ENCODE data around the gene CHTOP.
"Not testable (repeated sequence)": the region's sequence is repeated elsewhere in the genome, so short reads cannot be mapped to it uniquely, and the experiment has no call there.

Gene CHTOP

DNA sequence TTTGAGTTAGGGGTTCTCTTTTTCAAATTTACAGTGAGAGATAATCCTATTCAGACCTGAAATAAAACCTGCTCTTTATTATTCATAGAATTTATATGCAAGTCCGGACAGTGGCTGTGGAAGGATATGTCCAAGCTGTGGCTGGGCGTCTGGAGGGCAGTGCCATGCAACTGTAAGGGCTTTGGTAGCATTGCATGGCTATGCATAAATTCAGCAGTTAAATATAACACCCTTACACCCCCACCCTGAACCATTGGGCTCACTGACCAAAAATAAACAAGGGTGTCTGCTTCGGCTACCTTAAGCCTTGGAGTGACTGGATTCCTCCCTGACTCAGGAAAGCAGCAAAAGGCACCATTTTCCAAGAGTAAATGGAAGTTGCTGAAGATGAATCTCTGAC is 5.4 kb downstream of the CHTOP start:
- Histone ChIP-seq H3K27me3 (replicated peaks in 2 of 5; ENCODE audit: control insufficient read depth in 4 of 5, insufficient read depth in 5 of 5, low read length in 4 of 5) (no peaks in the 10 kb centered on the region), H3K27ac (ENCODE audit: insufficient read depth in 1 of 2, low read depth in 1 of 2, low read length in 2 of 2, poor library complexity in 1 of 2, severe bottlenecking in 2 of 2) (no peak overlapping the region), H3K4me3 (ENCODE audit: control insufficient read depth in 1 of 7, extremely low read depth in 1 of 7, insufficient read depth in 4 of 7, low read depth in 2 of 7, low read length in 6 of 7) (no peak overlapping the region), H3K9me3 (ENCODE audit: control extremely low read depth in 1 of 5, control insufficient read depth in 4 of 5, insufficient read depth in 2 of 5, low read depth in 1 of 5, low read length in 4 of 5) (no peaks in the 10 kb centered on the region), H3K36me3 (ENCODE audit: control insufficient read depth in 4 of 4, insufficient read depth in 4 of 4, low read length in 3 of 4) (peaks cover 28 to 83% (median 61%) of the 10 kb centered on the region in 4 experiments), H3K4me1 (ENCODE audit: control extremely low read depth in 1 of 4, control insufficient read depth in 4 of 4, insufficient read depth in 4 of 4, low read length in 3 of 4) (peaks cover 0 to 13% (median 10%) of the 10 kb centered on the region in 4 experiments)
- DNase-seq, result no peak
- CTCF ChIA-PET, result interaction anchor here (0.7 to 1.1 kb wide), 3 partner anchors 13 to 99 kb away, joined by 3 read pairs; partner anchors contain the start of gene S100A5
- WGBS (ENCODE audit: insufficient coverage), result 100% methylated on average over 2 of the region's 3 CpGs
- POLR2A ChIA-PET, result interaction anchor here (0.7 to 1.0 kb wide), 2 partner anchors 23 to 376 kb away, joined by 3 read pairs; no protein-coding TSS in a partner anchor

DNA sequence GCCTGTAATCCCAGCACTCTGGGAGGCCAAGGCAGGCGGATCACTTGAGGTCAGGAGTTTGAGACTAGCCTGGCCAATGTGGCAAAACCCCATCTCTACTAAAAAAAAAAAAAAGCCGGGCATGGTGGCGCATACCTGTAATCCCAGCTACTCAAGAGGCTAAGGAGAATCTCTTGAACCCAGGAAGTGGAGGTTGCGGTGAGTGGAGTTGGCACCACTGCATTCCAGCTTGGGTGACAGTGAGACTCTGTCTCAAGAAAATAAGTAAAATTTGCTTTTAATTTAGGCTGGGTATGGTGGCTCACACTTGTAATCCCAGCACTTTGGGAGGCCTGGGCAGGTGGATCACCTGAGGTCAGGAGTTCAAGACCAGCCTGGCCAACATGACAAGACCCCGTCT is 6.3 kb downstream of the CHTOP start:
- ChIA-PET CTCF (interaction anchor here (0.7 to 1.5 kb wide), 4 partner anchors 12 to 100 kb away, joined by 3 read pairs; partner anchors contain the start of gene S100A5), POLR2A (interaction anchor here (1.2 kb wide), 1 partner anchor 18 kb away, joined by 3 read pairs; the partner anchor contains the start of gene SNAPIN)
- WGBS (ENCODE audit: insufficient coverage), result 96% methylated on average over 2 of the region's 5 CpGs
- DNase-seq; H3K4me1 ChIP-seq (ENCODE audit: control extremely low read depth in 1 of 4, control insufficient read depth in 4 of 4, insufficient read depth in 4 of 4, low read length in 3 of 4); H3K9me3 ChIP-seq (ENCODE audit: control extremely low read depth in 1 of 5, control insufficient read depth in 4 of 5, insufficient read depth in 2 of 5, low read depth in 1 of 5, low read length in 4 of 5); H3K27me3 ChIP-seq (replicated peaks in 2 of 5; ENCODE audit: control insufficient read depth in 4 of 5, insufficient read depth in 5 of 5, low read length in 4 of 5); H3K27ac ChIP-seq (ENCODE audit: insufficient read depth in 1 of 2, low read depth in 1 of 2, low read length in 2 of 2, poor library complexity in 1 of 2, severe bottlenecking in 2 of 2); H3K4me3 ChIP-seq (ENCODE audit: control insufficient read depth in 1 of 7, extremely low read depth in 1 of 7, insufficient read depth in 4 of 7, low read depth in 2 of 7, low read length in 6 of 7): not testable (repeated sequence)
- H3K36me3 ChIP-seq (ENCODE audit: control insufficient read depth in 4 of 4, insufficient read depth in 4 of 4, low read length in 3 of 4), result peaks cover 28 to 92% (median 69%) of the 10 kb centered on the region in 4 experiments

DNA sequence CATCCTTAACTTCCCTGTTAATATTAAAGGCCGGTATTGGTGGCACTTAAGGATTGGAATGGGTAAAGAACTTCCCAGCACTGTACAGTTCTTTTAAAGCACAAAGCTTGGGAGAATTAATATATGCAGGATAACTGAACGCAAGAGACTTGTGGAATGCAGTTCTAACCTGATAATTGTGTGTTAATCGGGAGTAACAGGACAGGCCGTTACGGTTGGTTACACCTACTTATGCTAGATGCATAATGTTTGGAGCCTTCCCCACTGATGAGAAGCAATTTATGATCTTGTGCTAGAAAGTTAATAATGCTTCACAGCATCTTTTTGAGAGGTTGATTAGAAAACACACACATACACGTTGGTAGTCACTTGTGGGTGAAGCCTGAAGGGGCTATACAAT is 7.0 kb downstream of the CHTOP start:
- Histone ChIP-seq H3K27ac (ENCODE audit: insufficient read depth in 1 of 2, low read depth in 1 of 2, low read length in 2 of 2, poor library complexity in 1 of 2, severe bottlenecking in 2 of 2) (no peak overlapping the region), H3K4me3 (ENCODE audit: control insufficient read depth in 1 of 7, extremely low read depth in 1 of 7, insufficient read depth in 4 of 7, low read depth in 2 of 7, low read length in 6 of 7) (no peak overlapping the region), H3K4me1 (ENCODE audit: control extremely low read depth in 1 of 4, control insufficient read depth in 4 of 4, insufficient read depth in 4 of 4, low read length in 3 of 4) (peaks cover 0 to 3% (median 1%) of the 10 kb centered on the region in 4 experiments), H3K9me3 (ENCODE audit: control extremely low read depth in 1 of 5, control insufficient read depth in 4 of 5, insufficient read depth in 2 of 5, low read depth in 1 of 5, low read length in 4 of 5) (no peaks in the 10 kb centered on the region), H3K27me3 (replicated peaks in 2 of 5; ENCODE audit: control insufficient read depth in 4 of 5, insufficient read depth in 5 of 5, low read length in 4 of 5) (no peaks in the 10 kb centered on the region), H3K36me3 (ENCODE audit: control insufficient read depth in 4 of 4, insufficient read depth in 4 of 4, low read length in 3 of 4) (peaks cover 30 to 98% (median 74%) of the 10 kb centered on the region in 4 experiments)
- DNase-seq, result no peak
- ChIA-PET CTCF (interaction anchor here (1.2 to 1.5 kb wide), 2 partner anchors 12 to 13 kb away, joined by 3 to 4 read pairs; partner anchors contain the start of genes S100A1 and S100A13), POLR2A (no interaction called here)
- WGBS (ENCODE audit: insufficient coverage), result 100% methylated on average over 2 of the region's 6 CpGs

DNA sequence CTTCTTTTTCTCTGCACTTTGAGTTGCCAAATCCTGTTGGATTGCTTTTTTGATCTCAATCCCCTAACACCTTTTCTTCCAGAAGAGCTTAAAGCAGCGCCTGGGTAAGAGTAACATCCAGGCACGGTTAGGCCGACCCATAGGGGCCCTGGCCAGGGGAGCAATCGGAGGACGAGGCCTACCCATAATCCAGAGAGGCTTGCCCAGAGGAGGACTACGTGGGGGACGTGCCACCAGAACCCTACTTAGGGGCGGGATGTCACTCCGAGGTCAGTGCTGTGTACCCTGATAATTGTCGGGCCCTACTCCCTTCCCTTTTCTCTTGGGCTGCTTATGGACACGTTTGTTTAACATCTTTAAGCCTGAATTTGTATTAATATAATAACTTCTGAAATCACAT is 8.3 kb downstream of the CHTOP start:
- H3K36me3 ChIP-seq (ENCODE audit: control insufficient read depth in 4 of 4, insufficient read depth in 4 of 4, low read length in 3 of 4), result peaks cover 20 to 98% (median 67%) of the 10 kb centered on the region in 4 experiments
- ChIA-PET POLR2A (no interaction called here), CTCF (interaction anchor here (1.6 kb wide), 1 partner anchor 34 kb away, joined by 8 read pairs; no protein-coding TSS in a partner anchor)
- 93% methylated on average over 6 of the region's 11 CpGs for WGBS (ENCODE audit: insufficient coverage)
- no peaks in the 10 kb centered on the region for H3K9me3 ChIP-seq (ENCODE audit: control extremely low read depth in 1 of 5, control insufficient read depth in 4 of 5, insufficient read depth in 2 of 5, low read depth in 1 of 5, low read length in 4 of 5)
- no peaks in the 10 kb centered on the region for H3K27me3 ChIP-seq (replicated peaks in 2 of 5; ENCODE audit: control insufficient read depth in 4 of 5, insufficient read depth in 5 of 5, low read length in 4 of 5)
- peak overlapping the region in 1 of 2 experiments; percentile 47 for H3K27ac ChIP-seq (ENCODE audit: insufficient read depth in 1 of 2, low read depth in 1 of 2, low read length in 2 of 2, poor library complexity in 1 of 2, severe bottlenecking in 2 of 2)
- no peak for DNase-seq
- H3K4me1 ChIP-seq (ENCODE audit: control extremely low read depth in 1 of 4, control insufficient read depth in 4 of 4, insufficient read depth in 4 of 4, low read length in 3 of 4), result no peaks in the 10 kb centered on the region
- H3K4me3 ChIP-seq (ENCODE audit: control insufficient read depth in 1 of 7, extremely low read depth in 1 of 7, insufficient read depth in 4 of 7, low read depth in 2 of 7, low read length in 6 of 7), result no peak overlapping the region

DNA sequence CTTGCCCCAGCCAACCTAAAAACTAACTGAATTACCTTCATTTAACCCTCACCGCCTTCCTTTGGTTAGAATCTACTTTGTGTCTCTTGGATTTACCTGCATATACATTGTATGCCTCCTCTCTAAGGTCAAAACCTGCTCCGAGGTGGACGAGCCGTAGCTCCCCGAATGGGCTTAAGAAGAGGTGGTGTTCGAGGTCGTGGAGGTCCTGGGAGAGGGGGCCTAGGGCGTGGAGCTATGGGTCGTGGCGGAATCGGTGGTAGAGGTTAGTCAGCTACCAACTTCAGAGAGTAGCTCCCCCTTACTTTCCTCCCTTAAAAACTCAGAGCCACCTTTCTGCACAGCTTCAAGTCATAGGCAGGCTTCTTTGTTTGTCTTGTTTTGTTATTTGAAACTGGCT is 9.2 kb downstream of the CHTOP start:
- H3K9me3 ChIP-seq (ENCODE audit: control extremely low read depth in 1 of 5, control insufficient read depth in 4 of 5, insufficient read depth in 2 of 5, low read depth in 1 of 5, low read length in 4 of 5), result no peaks in the 10 kb centered on the region
- CTCF ChIA-PET, result interaction anchor here (0.8 to 3.3 kb wide), 9 partner anchors 9 to 73 kb away, joined by 3 to 15 read pairs (median 4); partner anchors contain the start of genes CHTOP, S100A1 and S100A13
- no peak overlapping the region for H3K4me3 ChIP-seq (ENCODE audit: control insufficient read depth in 1 of 7, extremely low read depth in 1 of 7, insufficient read depth in 4 of 7, low read depth in 2 of 7, low read length in 6 of 7)
- peak overlapping the region in 1 of 2 experiments; percentile 19 for H3K27ac ChIP-seq (ENCODE audit: insufficient read depth in 1 of 2, low read depth in 1 of 2, low read length in 2 of 2, poor library complexity in 1 of 2, severe bottlenecking in 2 of 2)
- H3K36me3 ChIP-seq (ENCODE audit: control insufficient read depth in 4 of 4, insufficient read depth in 4 of 4, low read length in 3 of 4), result peaks cover 17 to 92% (median 62%) of the 10 kb centered on the region in 4 experiments
- DNase-seq, result no peak
- H3K27me3 ChIP-seq (replicated peaks in 2 of 5; ENCODE audit: control insufficient read depth in 4 of 5, insufficient read depth in 5 of 5, low read length in 4 of 5), result no peaks in the 10 kb centered on the region
- POLR2A ChIA-PET, result interaction anchor here (1.1 kb wide), 1 partner anchor 9 kb away, joined by 6 read pairs; the partner anchor contains the start of gene CHTOP
- no CpG with 5 or more reads among the region's 11 CpGs for WGBS (ENCODE audit: insufficient coverage)
- H3K4me1 ChIP-seq (ENCODE audit: control extremely low read depth in 1 of 4, control insufficient read depth in 4 of 4, insufficient read depth in 4 of 4, low read length in 3 of 4), result no peaks in the 10 kb centered on the region

DNA sequence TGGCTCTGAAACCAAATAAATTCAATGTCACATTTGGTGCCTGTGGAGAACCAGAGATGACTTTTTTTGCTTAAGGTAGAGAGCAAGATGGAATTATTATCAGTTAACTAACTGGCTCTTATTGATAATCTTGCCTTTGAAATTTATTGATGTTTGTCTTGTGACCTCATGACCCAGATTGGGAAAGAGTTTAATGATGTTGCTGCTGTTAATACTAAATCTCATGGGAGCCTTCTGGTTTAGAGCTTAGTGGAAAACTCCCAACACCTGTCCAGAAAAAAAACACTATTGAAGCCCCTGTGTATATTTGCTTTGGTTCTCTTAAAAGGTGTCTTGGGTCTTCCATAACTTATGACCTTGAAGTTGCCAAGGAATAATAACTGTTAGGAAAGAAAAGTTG is 9.9 kb downstream of the CHTOP start:
- peaks cover 17 to 85% (median 55%) of the 10 kb centered on the region in 4 experiments for H3K36me3 ChIP-seq (ENCODE audit: control insufficient read depth in 4 of 4, insufficient read depth in 4 of 4, low read length in 3 of 4)
- no peaks in the 10 kb centered on the region for H3K4me1 ChIP-seq (ENCODE audit: control extremely low read depth in 1 of 4, control insufficient read depth in 4 of 4, insufficient read depth in 4 of 4, low read length in 3 of 4)
- no peaks in the 10 kb centered on the region for H3K27me3 ChIP-seq (replicated peaks in 2 of 5; ENCODE audit: control insufficient read depth in 4 of 5, insufficient read depth in 5 of 5, low read length in 4 of 5)
- POLR2A ChIA-PET, result no interaction called here
- H3K27ac ChIP-seq (ENCODE audit: insufficient read depth in 1 of 2, low read depth in 1 of 2, low read length in 2 of 2, poor library complexity in 1 of 2, severe bottlenecking in 2 of 2), result peak overlapping the region in 1 of 2 experiments; percentile 37
- no peak overlapping the region for H3K4me3 ChIP-seq (ENCODE audit: control insufficient read depth in 1 of 7, extremely low read depth in 1 of 7, insufficient read depth in 4 of 7, low read depth in 2 of 7, low read length in 6 of 7)
- no peak for DNase-seq
- no peaks in the 10 kb centered on the region for H3K9me3 ChIP-seq (ENCODE audit: control extremely low read depth in 1 of 5, control insufficient read depth in 4 of 5, insufficient read depth in 2 of 5, low read depth in 1 of 5, low read length in 4 of 5)
- CTCF ChIA-PET, result interaction anchor here (0.9 to 3.3 kb wide), 7 partner anchors 9 to 73 kb away, joined by 3 to 15 read pairs (median 8); partner anchors contain the start of genes CHTOP, S100A1 and S100A13

DNA sequence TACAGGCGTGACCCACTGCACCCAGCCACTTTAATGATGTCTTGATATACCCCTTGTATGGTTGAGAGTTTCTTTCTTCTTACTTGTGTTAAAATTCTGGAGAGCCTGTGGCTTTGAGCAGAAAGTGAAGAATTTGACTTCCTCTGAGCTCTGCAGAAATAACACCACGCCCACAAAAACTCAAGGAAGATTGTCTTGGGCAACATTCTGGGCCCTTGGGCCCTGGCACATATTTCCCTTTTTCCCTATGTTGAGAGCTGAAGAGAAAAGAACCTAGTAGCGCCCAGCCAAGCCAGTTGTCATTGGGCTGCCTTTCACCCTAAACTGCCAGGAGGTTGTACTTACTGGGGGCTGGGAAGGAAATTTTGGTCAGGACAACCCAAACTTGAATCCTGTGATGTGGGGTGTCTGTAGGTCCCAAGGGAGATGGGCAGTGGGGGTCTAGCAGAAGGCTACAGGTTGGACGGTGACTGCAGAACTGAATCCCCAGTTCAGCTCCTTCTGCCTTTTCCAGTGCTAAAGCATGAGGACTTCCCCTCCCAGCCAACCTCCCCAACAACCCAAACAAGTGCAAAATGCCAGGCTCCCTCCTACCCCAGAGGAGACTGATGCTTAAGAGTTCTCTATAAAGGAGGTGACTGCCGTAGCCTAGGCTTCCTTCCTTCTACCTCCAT is 12.9 kb downstream of the CHTOP start:
- no peak overlapping the region for H3K4me3 ChIP-seq (ENCODE audit: control insufficient read depth in 1 of 7, extremely low read depth in 1 of 7, insufficient read depth in 4 of 7, low read depth in 2 of 7, low read length in 6 of 7)
- CTCF ChIA-PET, result interaction anchor here (2.0 to 2.7 kb wide), 2 partner anchors 11 to 19 kb away, joined by 7 to 10 read pairs; partner anchors contain the start of genes S100A1 and S100A13
- H3K4me1 ChIP-seq (ENCODE audit: control extremely low read depth in 1 of 4, control insufficient read depth in 4 of 4, insufficient read depth in 4 of 4, low read length in 3 of 4), result peaks cover 0 to 7% (median 2%) of the 10 kb centered on the region in 4 experiments
- H3K27me3 ChIP-seq (replicated peaks in 2 of 5; ENCODE audit: control insufficient read depth in 4 of 5, insufficient read depth in 5 of 5, low read length in 4 of 5), result no peaks in the 10 kb centered on the region
- WGBS (ENCODE audit: insufficient coverage), result 89% methylated on average over 4 of the region's 5 CpGs
- no peak for DNase-seq
- peaks cover 13 to 55% (median 40%) of the 10 kb centered on the region in 4 experiments for H3K36me3 ChIP-seq (ENCODE audit: control insufficient read depth in 4 of 4, insufficient read depth in 4 of 4, low read length in 3 of 4)
- no peak overlapping the region for H3K27ac ChIP-seq (ENCODE audit: insufficient read depth in 1 of 2, low read depth in 1 of 2, low read length in 2 of 2, poor library complexity in 1 of 2, severe bottlenecking in 2 of 2)
- H3K9me3 ChIP-seq (ENCODE audit: control extremely low read depth in 1 of 5, control insufficient read depth in 4 of 5, insufficient read depth in 2 of 5, low read depth in 1 of 5, low read length in 4 of 5), result no peaks in the 10 kb centered on the region
- POLR2A ChIA-PET, result interaction anchor here (2.2 kb wide), 1 partner anchor 13 kb away, joined by 9 read pairs; the partner anchor contains the start of gene CHTOP
